HepG2 (cell line): Measurements from ENCODE around the gene TET2.

Experiments
- JUND ChIP-seq: sonication (generic); formaldehyde crosslinking; IDR thresholded peaks from 2 replicates; pipeline ENCODE4 v1.8.0; 2022; ENCODE audit warnings: mild to moderate bottlenecking, missing genetic modification reagents
- SKIL ChIP-seq: sonication (generic); formaldehyde crosslinking; IDR thresholded peaks from 2 replicates; pipeline ENCODE4 v1.8.0; 2022; ENCODE audit warnings: missing genetic modification reagents, mild to moderate bottlenecking, moderate library complexity, borderline replicate concordance
- TARDBP ChIP-seq: sonication (generic); formaldehyde crosslinking; IDR thresholded peaks from 2 replicates; pipeline ENCODE4 v1.8.0; 2022; ENCODE audit warnings: mild to moderate bottlenecking, missing genetic modification reagents
- ZNF577 ChIP-seq: sonication (generic); formaldehyde crosslinking; IDR thresholded peaks from 2 replicates; pipeline ENCODE4 v1.4.0; 2020; ENCODE audit warnings: mild to moderate bottlenecking, low read depth, missing genetic modification reagents, borderline replicate concordance

- no peak for TF ChIP-seq JUND
- TF ChIP-seq TARDBP (CRISPR knock-in tag): no peak
- no peak for TF ChIP-seq SKIL (CRISPR knock-in tag)
- no peak for TF ChIP-seq ZNF577 (CRISPR knock-in tag)
Measured at GRCh38 chr4:105227054-105227453, 80.4 kb downstream of the TET2 start.
